NCI-H1417 treated with DMSO at 0.1 percent for 48 hours (cell line): Measurements from ENCODE around the gene TRAF7.

Experiments used
- DNase-seq: peaks from one replicate; lab custom pipeline; 2025; lab: John Stamatoyannopoulos, UW

Gene TRAF7

DNA sequence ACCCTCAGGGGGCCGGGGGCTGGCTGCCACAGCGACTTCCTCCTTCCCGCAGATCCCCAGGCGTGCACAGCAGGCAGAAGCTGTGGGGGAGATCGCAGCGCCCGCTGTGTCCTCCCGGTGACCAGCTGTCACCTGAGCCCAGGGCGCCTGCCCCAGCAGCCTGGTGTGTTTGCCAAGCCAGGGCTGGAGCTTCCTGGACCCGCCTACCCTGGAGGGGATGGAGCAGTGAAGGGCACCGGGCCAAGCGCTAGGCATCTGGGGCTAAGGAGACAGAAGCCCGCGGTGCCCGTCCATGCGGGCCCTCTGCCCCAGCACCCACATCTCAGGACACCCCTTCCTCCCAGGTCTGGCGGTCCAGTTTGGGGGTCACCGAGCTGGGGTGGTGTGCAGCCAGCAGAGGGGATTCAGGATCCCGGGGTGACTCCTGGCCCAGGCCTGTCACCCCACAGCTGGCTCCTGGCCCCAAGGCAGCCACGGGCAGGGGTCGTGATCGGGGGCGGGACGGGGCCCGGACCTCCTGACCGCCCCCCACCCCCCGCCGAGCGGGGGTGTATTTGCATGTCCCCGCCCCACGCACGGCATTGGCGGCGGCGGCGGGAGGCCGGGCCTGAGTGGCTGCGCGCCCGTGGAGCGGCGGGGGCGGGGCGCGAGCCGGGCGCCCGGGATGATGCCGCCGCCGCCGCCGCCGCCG is 7.5 kb upstream of the TRAF7 start, which contains the start of gene RAB26:
TSS of gene RAB26 (plus strand) at position 645 of the 691 bp plus-strand sequence. CDS start 159 bp downstream, outside the sequence.
- peak; percentile 60 for DNase-seq

DNA sequence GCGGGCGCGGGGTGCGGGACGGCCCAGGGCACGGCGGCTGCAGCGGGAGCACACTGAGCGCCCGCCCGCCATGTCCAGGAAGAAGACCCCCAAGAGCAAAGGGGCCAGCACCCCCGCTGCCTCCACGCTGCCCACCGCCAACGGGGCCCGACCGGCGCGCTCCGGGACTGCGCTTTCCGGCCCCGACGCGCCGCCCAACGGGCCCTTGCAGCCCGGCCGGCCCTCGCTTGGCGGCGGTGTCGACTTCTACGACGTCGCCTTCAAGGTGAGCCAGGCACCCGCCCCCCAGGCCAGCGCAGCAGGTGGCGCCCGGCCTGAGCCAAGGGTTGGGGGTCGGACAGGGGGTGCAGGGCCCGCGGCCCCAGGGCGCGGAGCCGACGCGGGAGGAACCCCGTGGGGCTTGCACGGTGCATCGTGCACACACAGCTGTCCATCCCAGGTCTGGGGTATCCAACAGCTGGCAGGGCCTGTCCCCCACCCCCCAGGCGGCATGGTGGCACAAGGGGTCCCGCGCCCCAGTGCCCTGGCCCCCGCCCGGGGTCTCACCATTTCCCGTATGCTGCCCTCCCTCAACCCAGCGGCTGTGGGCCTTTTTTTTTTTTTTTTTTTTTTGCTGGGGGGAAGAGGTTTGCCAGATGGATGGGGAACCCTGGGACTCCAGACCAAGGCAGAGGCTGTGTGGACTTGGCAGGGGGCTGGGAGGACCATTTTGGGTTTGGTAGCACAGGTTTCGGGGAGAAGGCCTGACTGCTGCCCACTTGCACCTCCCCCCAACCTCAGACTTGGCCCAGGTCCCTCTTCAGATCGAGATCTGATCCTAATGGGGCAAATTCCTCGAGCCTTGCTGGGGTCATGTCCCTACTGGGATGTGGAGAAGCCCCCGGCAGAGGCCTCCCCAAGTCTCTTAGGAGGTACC is 6.6 kb upstream of the TRAF7 start:
- DNase-seq = no peak

DNA sequence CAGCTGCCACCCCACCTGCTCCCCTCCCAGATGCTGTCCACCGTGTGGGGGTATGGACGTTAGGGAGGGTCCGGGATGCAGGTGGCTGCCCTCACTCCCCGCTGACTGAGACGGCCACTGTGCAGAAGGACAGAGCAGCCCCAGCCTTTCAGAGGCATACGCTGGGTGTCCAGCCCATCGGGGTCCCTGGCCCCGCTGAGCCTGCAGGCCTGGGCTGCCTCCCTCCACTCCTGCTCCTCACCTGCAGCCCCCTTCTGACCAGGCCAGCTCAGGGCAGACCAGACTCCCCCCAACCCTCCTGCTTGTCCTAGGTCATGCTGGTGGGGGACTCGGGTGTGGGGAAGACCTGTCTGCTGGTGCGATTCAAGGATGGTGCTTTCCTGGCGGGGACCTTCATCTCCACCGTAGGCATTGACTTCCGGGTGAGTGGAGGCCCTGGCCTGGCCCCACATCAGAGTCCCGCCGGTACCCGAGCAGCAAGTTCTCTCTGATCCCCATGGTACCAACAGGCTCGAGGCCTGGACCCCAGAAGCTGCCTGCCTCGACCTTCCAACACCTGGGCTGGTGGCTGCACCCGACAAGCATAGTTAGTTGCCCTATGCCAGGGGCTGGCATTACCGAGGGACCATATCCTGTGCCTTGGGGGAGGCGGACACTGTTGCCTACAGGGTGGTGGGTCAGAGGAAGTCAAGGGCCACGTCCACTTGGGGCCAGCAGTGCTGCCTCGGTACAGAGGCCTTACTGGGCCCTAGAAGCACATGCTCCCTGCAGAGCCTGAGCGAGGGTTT is 5.8 kb upstream of the TRAF7 start:
- no peak for DNase-seq

DNA sequence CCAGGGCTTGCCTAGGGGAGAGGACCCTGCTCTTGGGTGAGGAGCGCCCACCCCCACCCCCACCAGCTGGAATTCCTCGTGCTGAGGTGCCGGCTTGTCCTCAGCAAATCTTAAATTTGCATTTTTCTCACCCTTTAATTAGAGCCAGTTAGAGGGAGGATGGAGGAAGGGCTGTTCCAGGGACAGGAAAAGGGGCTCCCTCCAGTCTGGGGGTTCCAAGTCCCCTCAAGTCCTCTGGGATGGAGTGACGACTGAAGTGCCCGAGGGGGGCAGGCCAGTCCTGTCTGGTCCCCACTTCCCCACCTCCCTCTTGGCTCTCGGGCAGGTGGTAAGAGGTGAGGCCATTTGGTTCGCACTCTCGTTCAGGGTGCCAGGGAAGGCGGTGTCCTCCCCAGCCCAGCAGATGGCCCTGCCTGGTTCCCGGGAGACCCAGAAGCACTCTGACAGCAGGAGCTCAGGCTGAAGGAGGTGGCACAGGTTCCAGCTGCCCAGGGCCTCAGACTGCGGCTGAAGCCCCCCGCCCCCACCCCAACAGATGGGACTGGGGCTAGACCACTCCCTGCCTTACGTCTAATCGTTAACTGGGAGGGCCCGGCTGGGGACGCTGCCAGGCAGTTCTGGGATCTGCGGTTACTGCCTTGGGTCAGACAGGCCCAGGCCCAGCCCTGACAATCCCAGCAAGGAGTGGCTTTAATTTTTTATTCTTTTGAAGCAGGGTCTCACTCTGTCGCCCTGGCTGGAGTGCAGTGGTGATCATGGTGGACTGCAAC is 5.0 kb upstream of the TRAF7 start:
- DNase-seq = no peak

DNA sequence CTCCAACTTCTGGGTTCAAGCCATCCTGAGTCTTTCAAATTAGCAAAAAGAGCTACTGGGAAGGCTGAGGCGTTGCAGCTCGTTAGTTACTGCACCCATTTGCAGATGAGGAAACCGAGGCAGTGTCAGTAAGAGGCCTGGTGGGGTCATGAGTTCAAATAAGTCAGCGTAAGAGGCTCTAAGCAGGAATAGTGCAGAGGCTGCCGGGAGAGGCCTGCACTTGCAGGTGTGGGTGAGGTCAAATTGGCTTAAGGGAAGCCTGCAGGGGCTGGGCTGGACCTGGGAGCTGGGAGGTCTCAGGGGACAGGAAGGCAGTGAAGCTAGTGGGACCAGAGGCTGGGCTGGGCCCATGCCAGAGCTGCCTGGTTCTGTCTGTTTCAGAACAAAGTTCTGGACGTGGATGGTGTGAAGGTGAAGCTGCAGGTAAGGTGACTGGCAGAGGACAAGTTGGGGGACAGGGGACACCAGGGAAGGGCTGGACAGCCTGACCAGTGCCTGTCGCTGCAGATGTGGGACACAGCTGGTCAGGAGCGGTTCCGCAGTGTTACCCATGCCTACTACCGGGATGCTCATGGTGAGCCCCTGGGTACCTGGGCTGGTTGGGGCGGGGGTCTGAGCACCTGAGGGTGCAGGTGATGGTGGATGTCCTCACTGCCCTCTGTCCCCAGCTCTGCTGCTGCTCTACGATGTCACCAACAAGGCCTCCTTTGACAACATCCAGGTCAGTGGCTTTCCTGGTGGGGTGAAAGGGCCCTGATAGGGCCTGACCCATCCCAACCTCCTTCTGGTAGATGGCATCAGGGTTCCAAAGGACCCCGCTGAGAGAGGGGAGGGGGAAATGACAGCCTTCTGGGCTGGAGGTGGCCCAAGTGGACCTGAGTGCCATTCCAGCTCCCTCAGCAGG is 4.1 kb upstream of the TRAF7 start:
- DNase-seq = no peak

DNA sequence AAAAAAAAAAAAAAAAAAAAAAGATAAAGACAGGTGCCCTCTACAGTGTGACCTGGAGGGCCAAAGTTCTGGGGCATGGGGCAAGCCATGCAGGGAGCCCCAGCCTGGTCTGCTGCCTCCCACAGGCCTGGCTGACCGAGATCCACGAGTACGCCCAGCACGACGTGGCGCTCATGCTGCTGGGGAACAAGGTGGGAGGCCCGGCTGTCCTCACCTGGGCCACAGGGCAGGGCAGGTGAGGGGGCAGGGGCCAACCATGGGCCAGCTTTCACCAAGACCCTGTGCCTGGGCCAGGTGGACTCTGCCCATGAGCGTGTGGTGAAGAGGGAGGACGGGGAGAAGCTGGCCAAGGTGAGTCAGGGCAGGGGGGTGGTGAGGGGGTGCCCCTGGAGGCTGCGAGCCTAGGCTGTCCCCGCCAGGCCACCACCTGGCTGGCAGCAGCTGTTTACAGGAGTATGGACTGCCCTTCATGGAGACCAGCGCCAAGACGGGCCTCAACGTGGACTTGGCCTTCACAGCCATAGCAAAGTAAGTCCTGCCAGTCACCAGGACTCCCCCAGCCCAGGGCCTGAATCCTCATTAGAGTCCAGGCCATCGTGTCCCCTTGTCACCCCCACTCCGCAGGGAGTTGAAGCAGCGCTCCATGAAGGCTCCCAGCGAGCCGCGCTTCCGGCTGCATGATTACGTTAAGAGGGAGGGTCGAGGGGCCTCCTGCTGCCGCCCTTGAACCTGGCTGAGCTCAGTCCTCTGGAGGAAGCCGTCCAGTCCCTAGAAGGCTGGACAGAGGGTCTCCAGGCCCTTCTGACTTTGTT is 2.7 kb upstream of the TRAF7 start:
- DNase-seq = no peak

DNA sequence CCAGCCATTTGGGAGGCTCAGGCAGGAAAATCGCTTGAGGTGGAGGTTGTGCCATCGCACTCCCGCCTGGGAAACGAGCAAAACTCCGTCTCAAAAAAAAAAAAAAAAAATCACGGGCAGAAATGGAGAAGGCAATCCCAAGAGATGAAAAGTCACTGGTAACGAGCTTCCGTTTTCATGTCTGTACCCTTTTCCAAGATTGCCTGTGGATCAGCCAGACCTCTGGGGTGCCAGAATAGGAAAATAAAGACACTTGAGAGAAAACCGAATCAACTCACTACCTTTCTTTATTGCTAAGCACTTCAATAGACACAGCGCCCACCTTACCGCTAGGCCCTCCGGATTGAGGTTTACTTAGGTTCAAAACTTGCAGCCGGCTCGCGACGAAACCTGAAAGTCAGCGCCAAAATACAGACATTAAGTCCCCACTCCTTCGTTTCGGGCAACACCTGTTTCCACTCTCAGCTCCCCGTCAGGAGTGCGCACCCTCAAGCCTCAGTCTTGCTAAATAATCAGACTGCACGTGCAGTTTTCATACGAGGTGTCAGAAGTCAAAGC is 970 bp upstream of the TRAF7 start:
- DNase-seq = no peak

DNA sequence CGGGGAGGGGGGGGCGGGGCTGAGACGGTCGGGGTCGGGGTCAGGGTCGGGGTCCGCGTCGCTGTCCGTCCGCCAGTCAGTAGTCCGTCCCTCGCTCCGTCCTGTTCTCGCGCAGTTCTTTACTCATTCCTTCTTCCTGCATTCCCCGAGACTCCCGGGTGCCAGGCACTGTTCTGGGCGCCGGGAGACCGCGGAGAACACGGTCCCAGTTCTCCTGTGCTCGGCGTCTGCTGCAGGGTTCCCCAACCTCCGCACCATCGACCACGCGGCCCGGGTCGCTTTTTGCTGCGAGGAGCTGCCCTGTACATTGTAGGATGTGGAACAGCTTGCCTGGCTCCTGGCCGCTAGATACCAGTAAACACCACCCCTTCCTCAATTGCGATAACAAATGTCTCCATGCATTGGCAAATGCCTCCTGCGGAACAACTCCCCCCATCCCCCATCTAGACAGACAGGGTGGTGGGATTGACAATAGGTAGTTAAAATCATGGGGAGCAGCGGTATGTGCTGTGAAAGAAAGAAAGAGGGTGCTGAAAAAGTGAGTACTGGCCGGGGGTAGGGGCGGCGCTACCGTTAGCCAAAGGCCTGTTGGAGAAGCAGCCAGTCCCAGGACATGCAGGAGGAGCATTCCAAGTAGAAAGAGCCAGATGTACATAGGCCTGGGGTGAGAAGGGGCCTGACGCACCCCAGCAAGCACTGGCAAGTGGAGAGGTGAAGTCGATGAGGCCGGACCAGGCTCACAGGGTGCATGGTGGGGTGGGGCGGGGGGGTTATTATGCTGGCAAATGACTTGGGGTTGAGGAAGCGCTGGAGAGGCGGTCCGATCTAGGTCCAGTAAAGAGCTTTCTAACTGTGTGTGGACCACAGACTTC is 631 bp downstream of the TRAF7 start:
- no peak for DNase-seq

DNA sequence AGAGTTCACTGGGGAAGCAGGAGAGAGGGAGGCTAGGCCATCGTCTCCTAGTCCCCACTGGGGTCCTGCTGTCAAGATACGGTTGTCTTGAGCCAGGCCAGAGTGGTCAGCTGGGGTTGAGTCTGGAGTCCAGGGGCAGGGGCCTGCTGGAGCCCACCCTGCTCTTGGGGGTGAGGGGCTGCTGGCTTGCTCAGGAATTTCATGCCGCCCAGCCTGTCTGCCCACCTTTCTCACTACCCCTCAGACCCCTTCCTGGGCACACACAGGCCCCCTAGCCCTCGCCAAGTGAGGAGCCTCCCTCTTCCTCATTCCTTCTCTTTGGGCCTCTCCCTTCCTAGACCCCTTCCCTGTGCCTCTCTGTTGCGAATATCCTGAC is 1.3 kb downstream of the TRAF7 start:
- no peak for DNase-seq

DNA sequence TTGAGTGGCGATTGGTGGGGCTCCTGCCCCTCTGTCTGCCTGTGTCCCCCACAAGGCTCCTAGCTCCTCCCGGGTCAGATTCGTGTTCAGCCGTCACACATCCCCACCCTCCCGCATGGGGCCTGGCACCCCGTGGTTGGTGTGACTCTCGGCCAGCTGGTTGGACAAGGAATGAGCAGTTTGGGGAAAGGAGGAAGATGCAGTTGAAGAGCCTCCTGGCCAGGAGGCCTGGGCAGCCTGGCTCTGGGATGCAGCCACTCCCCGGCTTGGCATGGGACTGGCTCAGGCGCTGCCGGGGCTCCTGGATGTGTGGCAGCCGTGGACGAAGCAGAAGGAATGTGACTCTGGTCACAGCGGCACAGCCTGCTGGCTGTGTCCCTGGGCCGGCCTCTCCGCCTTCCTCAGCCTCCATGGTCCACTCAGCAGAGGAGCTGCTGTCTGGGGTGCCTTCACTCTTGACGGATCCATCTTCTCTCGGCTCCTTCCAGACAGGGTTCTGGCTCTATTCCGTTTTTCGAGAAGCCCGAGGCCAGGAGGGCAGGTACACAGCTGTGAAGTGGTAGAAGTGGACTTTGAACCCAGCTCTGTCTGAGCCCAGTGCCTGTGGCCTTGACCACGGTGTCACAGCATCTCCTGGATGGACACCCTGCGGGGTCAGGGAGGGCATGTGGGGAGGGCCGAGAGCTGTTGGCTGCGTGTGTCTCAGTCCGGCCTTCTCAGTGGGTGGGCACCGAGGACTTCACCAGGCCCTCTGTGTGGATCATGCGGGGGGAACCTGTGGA is 2.1 kb downstream of the TRAF7 start:
- DNase-seq = no peak

DNA sequence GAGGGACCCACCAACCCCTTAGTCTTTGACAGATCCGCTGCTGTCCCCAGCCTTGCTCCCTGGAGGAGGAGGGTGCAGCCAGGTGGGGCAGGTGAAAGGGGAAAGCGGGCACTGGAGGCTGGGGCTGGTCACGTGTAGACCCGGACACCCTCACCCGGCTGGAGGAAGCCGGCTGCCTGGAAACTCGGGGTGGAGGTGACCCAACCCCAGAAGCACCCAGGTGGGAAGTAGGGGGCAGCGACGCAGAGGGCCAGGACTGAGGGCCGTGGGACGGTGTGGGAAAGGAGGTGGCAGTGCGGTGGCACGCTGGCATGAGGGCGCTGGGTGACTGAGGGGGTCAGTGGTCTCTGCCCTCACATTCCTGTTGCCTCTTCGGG is 2.7 kb downstream of the TRAF7 start:
- DNase-seq = no peak

DNA sequence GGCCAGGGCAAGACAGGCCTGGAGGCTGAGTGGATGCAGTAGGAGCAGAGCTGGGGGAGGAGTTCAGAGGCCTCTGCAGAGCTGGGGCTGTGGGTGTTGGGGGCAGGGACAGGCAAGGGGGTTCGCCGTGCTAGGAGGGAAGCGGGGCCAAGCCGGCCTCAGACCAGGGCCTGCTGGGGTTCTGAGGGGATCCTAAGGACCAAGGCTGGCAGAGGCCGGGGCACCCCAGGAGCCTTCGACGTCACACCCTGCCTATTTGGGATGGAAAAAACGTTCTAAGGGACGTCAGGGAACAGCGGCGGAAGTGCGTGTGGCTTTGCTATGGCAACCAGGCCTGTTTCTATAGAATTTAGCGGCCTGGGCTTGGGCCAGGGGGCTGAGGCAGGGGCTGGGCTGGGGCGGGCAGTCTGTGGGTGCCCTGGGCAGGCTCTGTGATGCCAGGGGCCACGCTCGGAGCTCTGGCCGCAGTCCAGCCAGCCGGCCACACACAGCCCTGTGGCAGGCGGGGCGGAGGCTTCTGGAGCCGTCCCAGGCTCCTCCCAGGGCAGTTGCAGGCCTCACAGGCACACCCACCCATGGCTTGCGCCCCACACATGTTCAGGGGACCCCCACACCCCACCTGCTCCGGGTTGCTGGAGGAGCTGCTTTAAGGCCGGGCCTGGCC is 3.7 kb downstream of the TRAF7 start:
- DNase-seq = no peak

DNA sequence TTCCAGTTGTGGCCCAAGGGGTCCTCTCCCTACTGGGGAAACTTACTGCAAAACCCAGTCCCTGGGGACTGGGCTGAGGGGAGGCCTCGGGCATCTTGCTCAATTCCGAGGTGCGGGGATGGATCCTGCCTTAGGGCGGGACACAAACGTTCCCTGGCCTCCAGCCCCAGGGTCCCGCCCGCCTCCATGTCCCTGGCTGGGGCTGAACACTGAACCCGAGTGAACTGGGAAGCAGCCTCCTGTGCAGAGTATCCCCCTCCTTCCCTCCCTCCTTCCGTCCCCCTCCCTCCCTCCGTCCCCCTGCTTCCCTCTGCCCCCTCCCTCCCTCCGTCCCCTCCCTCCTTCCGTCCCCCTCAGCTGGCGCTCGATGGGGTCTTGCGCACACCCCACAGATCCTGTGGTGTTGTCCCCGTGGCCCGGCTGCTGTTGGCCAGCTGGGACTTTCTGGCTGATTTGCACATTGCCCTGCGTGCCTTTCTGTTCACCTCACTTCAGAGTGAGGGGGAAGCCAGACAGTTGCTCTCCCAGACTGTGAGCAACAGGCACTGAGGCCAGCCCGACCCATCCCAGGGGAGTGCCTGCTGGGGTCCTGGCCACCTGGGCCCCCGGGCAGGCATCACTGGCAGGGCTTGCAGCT is 5.5 kb downstream of the TRAF7 start:
- no peak for DNase-seq

DNA sequence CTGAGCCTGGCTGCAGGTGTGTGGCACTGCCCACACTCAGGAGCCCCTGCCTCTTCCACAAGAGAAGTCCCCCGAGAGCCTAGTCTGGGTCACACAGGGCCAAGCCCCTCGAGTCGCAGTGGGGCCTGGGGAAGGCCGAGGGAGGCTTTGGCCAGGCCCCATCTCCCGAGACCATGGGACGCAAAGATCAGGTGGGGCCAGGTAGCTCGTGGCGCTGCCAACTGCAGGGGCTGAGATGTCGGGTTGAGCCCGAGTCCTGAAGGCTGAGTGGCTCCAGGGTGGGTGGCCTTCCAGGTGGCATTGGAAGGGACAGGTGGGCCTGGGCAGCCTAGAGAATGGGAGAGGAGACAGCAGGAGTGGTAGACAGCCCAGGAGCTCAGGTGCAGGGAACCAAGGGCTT is 6.3 kb downstream of the TRAF7 start:
- no peak for DNase-seq

DNA sequence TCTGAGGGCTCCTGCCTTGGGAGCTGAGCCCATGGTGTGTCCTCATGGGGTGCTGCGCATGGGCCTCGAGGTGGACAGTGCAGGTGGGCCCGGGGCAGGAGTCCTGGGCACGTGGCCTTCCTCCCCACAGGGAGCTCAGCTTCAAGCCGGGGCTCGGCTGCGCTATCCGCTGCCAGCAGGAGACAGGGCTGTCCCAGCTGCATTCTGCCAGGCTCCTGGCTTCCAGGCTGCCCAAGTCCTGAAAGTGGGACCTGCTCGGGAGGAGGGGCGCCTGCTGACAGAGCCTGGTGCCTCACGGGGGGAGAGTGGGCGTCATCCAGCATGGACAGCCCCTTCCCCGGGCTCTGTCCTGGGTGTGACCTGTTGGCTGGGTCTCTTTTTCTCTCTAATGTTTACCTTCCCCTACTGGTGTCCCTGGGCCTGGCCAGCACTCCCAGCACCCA is 7.1 kb downstream of the TRAF7 start:
- DNase-seq = no peak

DNA sequence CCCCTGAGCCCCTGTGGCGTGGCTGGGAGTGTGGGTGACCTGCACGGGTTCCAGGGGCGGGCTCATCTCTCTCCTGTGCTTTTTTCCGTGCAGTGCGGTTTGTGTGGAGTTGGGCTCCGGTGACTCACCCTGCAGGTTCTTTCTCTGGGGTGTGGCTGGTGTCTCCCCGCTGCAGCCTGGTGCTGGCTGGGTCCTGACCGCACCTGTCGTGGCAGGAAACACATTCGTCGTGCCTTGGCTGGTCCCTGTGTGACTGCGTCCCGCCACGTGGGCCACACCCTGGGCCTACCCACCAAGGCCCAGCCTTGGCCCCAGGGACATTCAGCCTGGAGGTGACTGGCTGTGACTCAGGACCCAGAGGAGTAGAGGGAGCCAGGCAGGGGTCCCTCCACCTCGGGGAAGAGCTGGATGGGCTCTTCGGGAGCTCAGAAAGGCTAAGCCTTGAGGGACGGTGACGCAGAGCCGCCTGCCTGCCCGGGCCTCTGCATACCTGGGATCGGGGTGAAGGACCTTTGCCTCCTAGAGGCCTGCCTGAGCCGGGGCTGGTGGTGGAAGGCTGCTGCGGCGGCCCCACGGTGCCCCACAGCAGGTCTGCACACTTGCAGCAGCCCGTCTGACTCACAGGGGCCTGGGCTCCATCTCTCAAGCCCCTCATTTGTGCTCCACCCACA is 7.8 kb downstream of the TRAF7 start:
- no peak for DNase-seq
